Endothelial cell (in vitro differentiated cells): ENCODE measurements around the gene TMEM179. TPM values are rescaled to one million over a fixed set of nuclear protein-coding genes. Genes with fewer than 3 reads are reported as not detected.
A peak's percentile ranks its signal among the peaks of the same experiment; 100 is the strongest.

Experiments used
- DNase-seq: peaks from one replicate; pipeline ENCODE4 v3.0.0; 2021; ENCODE audit warnings: low spot score
- H3K27ac Mint-ChIP-seq: one replicate; pipeline ENCODE4 v1.8.0; 2021; ENCODE audit warnings: mixed read lengths, inconsistent platforms; ENCODE audit not compliant: unreplicated experiment
- H3K27me3 Mint-ChIP-seq: one replicate; pipeline ENCODE4 v1.8.0; 2021; ENCODE audit warnings: mild to moderate bottlenecking, moderate library complexity, mixed read lengths, inconsistent platforms; ENCODE audit not compliant: unreplicated experiment
- H3K36me3 Mint-ChIP-seq: one replicate; pipeline ENCODE4 v1.8.0; 2021; ENCODE audit warnings: mild to moderate bottlenecking, low read depth, mixed read lengths, inconsistent platforms; ENCODE audit not compliant: unreplicated experiment
- H3K4me1 Mint-ChIP-seq: one replicate; pipeline ENCODE4 v1.8.0; 2021; ENCODE audit warnings: mild to moderate bottlenecking, mixed read lengths, inconsistent platforms; ENCODE audit not compliant: unreplicated experiment
- H3K4me3 Mint-ChIP-seq: one replicate; pipeline ENCODE4 v1.8.0; 2021; ENCODE audit warnings: mild to moderate bottlenecking, mixed read lengths, inconsistent platforms; ENCODE audit not compliant: unreplicated experiment
- H3K9me3 Mint-ChIP-seq: one replicate; pipeline ENCODE4 v1.8.0; 2021; ENCODE audit warnings: mixed read lengths, inconsistent platforms; ENCODE audit not compliant: unreplicated experiment
- total RNA-seq: library from RNA; stranded (reverse); fragmentation: NEBNext Ultra II Directional; extraction: Animal tissue kit (Norgen Biotek cat#: 25700); gene quantifications from one replicate; pipeline ENCODE4 v1.2.1, GENCODE V29; 2021; ENCODE audit not compliant: unreplicated experiment
- TF ChIP-seq, protein P1 (sequence below): fragments of 200-600 bp; sonication (generic); IDR thresholded peaks from one replicate; pipeline ENCODE4 v1.5.0; 2021; ENCODE audit warnings: antibody characterized with exemption; ENCODE audit not compliant: unreplicated experiment

TMEM179 gene
- total RNA-seq, 1 donor from 2014 or later: 0.54 TPM

- Mint-ChIP-seq H3K27ac (no peak overlapping the region), H3K4me3 (no peak overlapping the region), H3K9me3 (no peaks in the 10 kb centered on the region), H3K4me1 (no peaks in the 10 kb centered on the region), H3K27me3 (peaks cover 7% of the 10 kb centered on the region), H3K36me3 (no peaks in the 10 kb centered on the region)
- DNase-seq: peak; percentile 87
- TF ChIP-seq, protein P1, sequence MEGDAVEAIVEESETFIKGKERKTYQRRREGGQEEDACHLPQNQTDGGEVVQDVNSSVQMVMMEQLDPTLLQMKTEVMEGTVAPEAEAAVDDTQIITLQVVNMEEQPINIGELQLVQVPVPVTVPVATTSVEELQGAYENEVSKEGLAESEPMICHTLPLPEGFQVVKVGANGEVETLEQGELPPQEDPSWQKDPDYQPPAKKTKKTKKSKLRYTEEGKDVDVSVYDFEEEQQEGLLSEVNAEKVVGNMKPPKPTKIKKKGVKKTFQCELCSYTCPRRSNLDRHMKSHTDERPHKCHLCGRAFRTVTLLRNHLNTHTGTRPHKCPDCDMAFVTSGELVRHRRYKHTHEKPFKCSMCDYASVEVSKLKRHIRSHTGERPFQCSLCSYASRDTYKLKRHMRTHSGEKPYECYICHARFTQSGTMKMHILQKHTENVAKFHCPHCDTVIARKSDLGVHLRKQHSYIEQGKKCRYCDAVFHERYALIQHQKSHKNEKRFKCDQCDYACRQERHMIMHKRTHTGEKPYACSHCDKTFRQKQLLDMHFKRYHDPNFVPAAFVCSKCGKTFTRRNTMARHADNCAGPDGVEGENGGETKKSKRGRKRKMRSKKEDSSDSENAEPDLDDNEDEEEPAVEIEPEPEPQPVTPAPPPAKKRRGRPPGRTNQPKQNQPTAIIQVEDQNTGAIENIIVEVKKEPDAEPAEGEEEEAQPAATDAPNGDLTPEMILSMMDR: peak; percentile 70
Measured at GRCh38 chr14:104563742-104564615, 40.6 kb downstream of the TMEM179 start.

DNA sequence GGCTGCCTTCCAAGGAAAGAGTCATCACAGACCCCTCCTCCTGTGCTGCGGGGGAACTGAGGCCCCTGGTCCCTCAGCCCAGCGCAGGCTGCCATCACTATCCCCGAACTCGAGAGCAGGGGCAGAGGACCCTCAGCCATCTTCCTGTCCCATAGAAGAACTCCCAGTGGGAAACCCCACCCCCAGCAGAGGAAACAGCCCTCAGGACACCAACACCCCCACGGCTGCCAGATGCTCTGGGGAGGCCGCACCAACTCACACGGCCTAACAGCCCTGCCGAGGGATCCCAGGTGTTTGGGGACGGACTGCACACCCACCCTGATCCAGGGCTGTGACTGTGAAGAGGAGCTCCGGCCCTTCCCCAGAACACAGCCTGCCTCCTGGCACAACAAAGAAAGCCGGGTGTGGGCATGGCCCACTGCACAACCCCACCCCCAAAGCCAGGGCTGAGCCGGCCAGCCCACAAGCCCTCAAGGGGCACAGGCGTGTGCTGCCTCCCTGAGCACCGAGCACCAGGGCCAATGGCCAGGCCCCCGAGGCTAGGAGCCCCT lies 41.3 kb downstream of the TMEM179 start:
- TF ChIP-seq, protein P1: no peak
- H3K27me3 Mint-ChIP-seq: peaks cover 7% of the 10 kb centered on the region
- no peaks in the 10 kb centered on the region for H3K9me3 Mint-ChIP-seq

GRCh38 chr14:104562606-104563005 lies 42.0 kb downstream of the TMEM179 start:
- TF ChIP-seq, protein P1: no peak
- no peak overlapping the region for H3K27ac Mint-ChIP-seq
- no peaks in the 10 kb centered on the region for H3K36me3 Mint-ChIP-seq
- peaks cover 7% of the 10 kb centered on the region for H3K27me3 Mint-ChIP-seq
- no peak overlapping the region for H3K4me3 Mint-ChIP-seq
- DNase-seq: no peak
- no peaks in the 10 kb centered on the region for H3K4me1 Mint-ChIP-seq
- no peaks in the 10 kb centered on the region for H3K9me3 Mint-ChIP-seq

More for the DNA sequence above, 41.3 kb downstream of the TMEM179 start:
- no peaks in the 10 kb centered on the region for H3K36me3 Mint-ChIP-seq
- no peaks in the 10 kb centered on the region for H3K4me1 Mint-ChIP-seq
- DNase-seq: no peak
- no peak overlapping the region for H3K4me3 Mint-ChIP-seq
- no peak overlapping the region for H3K27ac Mint-ChIP-seq

DNA sequence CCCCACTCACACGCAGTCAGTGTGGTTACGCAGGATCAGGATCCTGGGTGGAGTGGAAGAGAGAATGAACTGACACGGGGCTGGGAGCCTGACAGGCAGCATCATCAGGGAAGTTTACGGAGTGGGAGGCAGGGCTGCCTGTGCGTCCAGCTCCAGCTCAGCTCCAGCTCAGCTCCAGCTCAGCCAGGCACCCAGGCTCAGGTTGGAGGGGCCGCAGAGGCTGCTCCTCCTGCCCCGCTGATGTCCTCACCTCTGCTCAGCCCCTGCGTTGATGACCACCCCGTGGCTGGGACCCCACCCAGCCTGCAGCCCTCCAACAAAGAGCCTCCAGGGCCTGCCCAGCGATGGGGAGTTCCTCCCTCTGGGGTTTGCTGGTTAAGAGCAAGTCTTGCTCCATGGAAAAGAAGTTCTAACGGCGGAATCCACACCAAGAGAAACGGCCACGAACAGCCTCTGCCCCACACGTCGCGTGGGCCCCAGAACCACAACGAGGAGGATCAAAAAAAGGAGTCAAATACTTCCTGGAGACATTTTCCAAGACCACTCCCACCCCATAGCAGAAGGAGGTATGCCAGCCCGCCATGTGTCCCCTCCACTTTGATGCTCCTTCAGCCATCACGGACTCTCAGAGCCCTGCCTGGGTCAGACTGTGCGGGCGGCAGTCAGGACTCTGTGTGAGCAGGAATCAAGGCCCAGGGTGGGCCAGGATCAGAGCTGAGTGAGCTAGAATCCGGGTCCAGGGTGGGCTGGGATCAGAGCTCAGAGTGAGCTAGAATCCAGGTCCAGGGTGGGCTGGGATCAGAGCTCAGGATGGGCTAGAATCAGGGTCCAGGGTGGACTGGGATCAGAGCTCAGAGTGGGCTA lies 42.7 kb downstream of the TMEM179 start:
- H3K27me3 Mint-ChIP-seq: peaks cover 9% of the 10 kb centered on the region
- no peak for DNase-seq
- H3K4me1 Mint-ChIP-seq: no peaks in the 10 kb centered on the region
- no peaks in the 10 kb centered on the region for H3K36me3 Mint-ChIP-seq
- H3K9me3 Mint-ChIP-seq: no peaks in the 10 kb centered on the region
- TF ChIP-seq, protein P1: no peak
- no peak overlapping the region for H3K27ac Mint-ChIP-seq
- no peak overlapping the region for H3K4me3 Mint-ChIP-seq
